HEK293 (cell line): Measurements from ENCODE around the gene CES1.

Experiments
- CTCF ChIA-PET: fragments of 350-600 bp; formaldehyde crosslinking; extraction: SDS; loops from one replicate; lab custom pipeline; 2021; ENCODE audit warnings: antibody characterized with exemption; lab: Yijun Ruan, JAX
- POLR2A ChIA-PET: fragments of 300-600 bp; formaldehyde crosslinking; extraction: SDS; loops from one replicate; lab custom pipeline; 2020; ENCODE audit warnings: antibody characterized with exemption, inconsistent platforms; lab: Yijun Ruan, JAX
- H3K27ac ChIP-seq: fragments of 200-500 bp; sonication (Bioruptor generic); 2 replicates; pipeline ENCODE4 v1.5.1; 2014; ENCODE audit warnings: low read depth, low read length, control low read depth, inconsistent platforms; ENCODE audit errors: extremely low read depth
- H3K36me3 ChIP-seq, 2 experiments: fragments of 200-500 bp in 1 of 2; sonication (Bioruptor generic) in 1 of 2; 1 replicate in 1 of 2; 2 replicates in 1 of 2; pipeline ENCODE4 v1.5.1; 2014 to 2017; ENCODE audit warnings: inconsistent platforms in 2 of 2, low read length in 2 of 2; ENCODE audit not compliant: control insufficient read depth in 2 of 2, insufficient read depth in 1 of 2
- H3K4me1 ChIP-seq: fragments of 200-500 bp; sonication (Bioruptor generic); 2 replicates; pipeline ENCODE4 v1.5.1; 2014; ENCODE audit warnings: mild to moderate bottlenecking, low read length, inconsistent platforms; ENCODE audit not compliant: control insufficient read depth, insufficient read depth
- H3K4me3 ChIP-seq: 2 replicates; pipeline ENCODE4 v1.5.1; 2011; ENCODE audit warnings: low read depth, mild to moderate bottlenecking, control low read depth, low read length, moderate library complexity
- H3K9me3 ChIP-seq: fragments of 200-500 bp; sonication (Bioruptor generic); 2 replicates; pipeline ENCODE4 v1.5.1; 2014; ENCODE audit warnings: low read depth, low read length, inconsistent platforms; ENCODE audit not compliant: control insufficient read depth, insufficient read depth
- IKZF3 ChIP-seq: fragments of 450-650 bp; IDR thresholded peaks from 2 replicates; pipeline ENCODE4 v1.5.0; 2018; ENCODE audit warnings: missing biosample characterization, mild to moderate bottlenecking, missing genetic modification characterization, moderate library complexity
- KLF8 ChIP-seq: fragments of 450-650 bp; formaldehyde crosslinking; IDR thresholded peaks from 2 replicates; pipeline ENCODE4 v1.5.1; 2016; ENCODE audit warnings: missing biosample characterization, missing genetic modification characterization
- MYNN ChIP-seq: fragments of 450-650 bp; formaldehyde crosslinking; IDR thresholded peaks from 2 replicates; pipeline ENCODE4 v1.5.1; 2016; ENCODE audit warnings: missing biosample characterization, missing genetic modification characterization, borderline replicate concordance
- SP7 ChIP-seq: fragments of 450-650 bp; formaldehyde crosslinking; IDR thresholded peaks from 2 replicates; pipeline ENCODE4 v1.5.1; 2016; ENCODE audit warnings: missing biosample characterization, missing genetic modification characterization
- ZBTB17 ChIP-seq: fragments of 450-650 bp; formaldehyde crosslinking; IDR thresholded peaks from 2 replicates; pipeline ENCODE4 v1.5.1; 2016; ENCODE audit warnings: missing biosample characterization, missing genetic modification characterization
- ZBTB8A ChIP-seq: fragments of 450-650 bp; formaldehyde crosslinking; IDR thresholded peaks from 2 replicates; pipeline ENCODE4 v1.5.1; 2016; ENCODE audit warnings: missing biosample characterization, missing genetic modification characterization
- ZFP37 ChIP-seq: fragments of 450-650 bp; formaldehyde crosslinking; IDR thresholded peaks from 2 replicates; pipeline ENCODE4 v1.5.1; 2016; ENCODE audit warnings: missing biosample characterization, missing genetic modification characterization
- ZNF10 ChIP-seq: fragments of 450-650 bp; formaldehyde crosslinking; IDR thresholded peaks from 2 replicates; pipeline ENCODE4 v1.5.1; 2017; ENCODE audit warnings: missing biosample characterization, missing genetic modification characterization
- ZNF19 ChIP-seq: fragments of 450-650 bp; formaldehyde crosslinking; IDR thresholded peaks from 2 replicates; pipeline ENCODE4; 2016; ENCODE audit warnings: missing biosample characterization, missing genetic modification characterization, low read depth
- ZNF24 ChIP-seq: fragments of 450-650 bp; formaldehyde crosslinking; IDR thresholded peaks from 2 replicates; pipeline ENCODE4 v1.5.1; 2016; ENCODE audit warnings: missing biosample characterization, missing genetic modification characterization
- ZNF433 ChIP-seq: fragments of 450-650 bp; formaldehyde crosslinking; IDR thresholded peaks from 2 replicates; pipeline ENCODE4 v1.5.1; 2016; ENCODE audit warnings: missing biosample characterization, missing genetic modification characterization, low read depth
- ZNF473 ChIP-seq: fragments of 450-650 bp; formaldehyde crosslinking; IDR thresholded peaks from 2 replicates; pipeline ENCODE4 v1.5.1; 2017; ENCODE audit warnings: missing biosample characterization, missing genetic modification characterization
- ZNF560 ChIP-seq: fragments of 450-650 bp; formaldehyde crosslinking; IDR thresholded peaks from 2 replicates; pipeline ENCODE4 v1.5.1; 2017; ENCODE audit warnings: missing biosample characterization, missing genetic modification characterization, borderline replicate concordance
- ZNF626 ChIP-seq: fragments of 450-650 bp; sonication (Bioruptor Pico); formaldehyde crosslinking; IDR thresholded peaks from 2 replicates; pipeline ENCODE4 v1.5.1; 2018; ENCODE audit warnings: missing biosample characterization, missing genetic modification characterization, inconsistent platforms
- ZNF658 ChIP-seq: fragments of 450-650 bp; formaldehyde crosslinking; IDR thresholded peaks from 2 replicates; pipeline ENCODE4; 2016; ENCODE audit warnings: missing biosample characterization, missing genetic modification characterization
- ZNF792 ChIP-seq: fragments of 450-650 bp; formaldehyde crosslinking; IDR thresholded peaks from 2 replicates; pipeline ENCODE4 v1.5.1; 2016; ENCODE audit warnings: missing biosample characterization, missing genetic modification characterization
- ZNF837 ChIP-seq: fragments of 450-650 bp; formaldehyde crosslinking; IDR thresholded peaks from 2 replicates; pipeline ENCODE4 v1.5.1; 2016; ENCODE audit warnings: missing biosample characterization, missing genetic modification characterization
- ZSCAN16 ChIP-seq: fragments of 450-650 bp; formaldehyde crosslinking; IDR thresholded peaks from 2 replicates; pipeline ENCODE4 v1.5.1; 2016; ENCODE audit warnings: missing biosample characterization, missing genetic modification characterization
- TF ChIP-seq, protein P1 (sequence below): fragments of 450-650 bp; formaldehyde crosslinking; IDR thresholded peaks from 2 replicates; pipeline ENCODE4 v1.5.1; 2016; ENCODE audit warnings: missing biosample characterization, missing genetic modification characterization
- TF ChIP-seq, protein P2 (sequence below): fragments of 450-650 bp; formaldehyde crosslinking; IDR thresholded peaks from 2 replicates; pipeline ENCODE4 v1.5.1; 2016; ENCODE audit warnings: missing biosample characterization, missing genetic modification characterization
- TF ChIP-seq, protein P3 (sequence below): fragments of 450-650 bp; formaldehyde crosslinking; IDR thresholded peaks from 2 replicates; pipeline ENCODE4 v1.5.1; 2016; ENCODE audit warnings: missing biosample characterization, missing genetic modification characterization, borderline replicate concordance
- TF ChIP-seq, protein P4 (sequence below): fragments of 450-650 bp; formaldehyde crosslinking; IDR thresholded peaks from 2 replicates; pipeline ENCODE4 v1.5.1; 2017; ENCODE audit warnings: missing biosample characterization, missing genetic modification characterization
- TF ChIP-seq, protein P5 (sequence below): fragments of 450-650 bp; formaldehyde crosslinking; IDR thresholded peaks from 2 replicates; pipeline ENCODE4 v1.5.1; 2016; ENCODE audit warnings: missing biosample characterization, missing genetic modification characterization, borderline replicate concordance
- TF ChIP-seq, protein P6 (sequence below): fragments of 450-650 bp; formaldehyde crosslinking; IDR thresholded peaks from 2 replicates; pipeline ENCODE4; 2016; ENCODE audit warnings: missing biosample characterization, missing genetic modification characterization

The CES1 gene

DNA sequence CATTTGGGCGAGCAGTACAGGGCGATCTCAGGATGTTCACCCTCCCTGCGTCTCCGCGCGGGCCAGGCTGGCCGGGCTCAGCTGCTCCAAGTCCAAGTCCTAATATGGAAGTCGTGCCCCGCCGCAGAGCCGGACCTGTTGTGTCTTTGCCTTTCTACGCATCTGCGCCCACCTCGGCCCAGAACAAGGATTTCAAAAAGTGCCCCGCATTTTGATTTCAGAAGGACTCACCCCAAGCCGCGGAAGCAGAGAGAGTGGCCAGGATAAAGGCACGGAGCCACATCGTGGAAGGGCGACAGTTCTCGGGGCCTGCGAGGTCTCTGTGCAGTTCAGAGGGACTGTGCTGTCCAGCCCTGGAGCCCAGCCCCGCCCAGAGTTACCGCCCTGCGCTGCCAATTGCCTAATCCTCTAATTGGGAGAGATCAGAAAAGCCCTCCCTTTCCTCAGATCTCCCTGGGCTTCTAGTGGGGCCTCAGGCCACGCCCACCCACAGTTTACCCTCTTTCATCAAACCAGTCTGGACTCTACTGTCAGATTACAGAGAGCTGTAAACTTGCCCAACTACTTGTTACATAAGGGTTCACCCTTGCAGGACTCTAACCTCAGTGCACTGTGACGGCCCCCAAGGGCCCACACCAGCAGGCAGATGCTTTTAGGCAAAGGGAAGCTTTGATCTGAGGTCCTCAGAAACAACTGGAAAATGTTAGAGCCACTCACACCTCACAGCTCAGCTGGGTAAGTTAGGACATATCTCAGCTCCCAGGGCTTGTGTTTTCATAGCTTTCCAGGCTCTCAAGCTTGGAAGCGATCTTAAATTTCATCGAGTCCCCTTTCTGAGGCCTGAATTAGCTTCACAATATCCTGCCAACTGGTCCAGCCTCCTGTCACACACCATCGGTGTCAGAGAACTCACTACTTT is at the start of gene CES1:
Gene CES1 (minus strand): TSS at position 324 of the 919 bp plus-strand sequence. CDS start 41 bp downstream, at position 283.
- TF ChIP-seq ZNF560 (no peak), MYNN (tag by site-specific recombination) (no peak), ZBTB8A (no peak), ZNF473 (tag by site-specific recombination) (no peak), ZNF792 (tag by site-specific recombination) (no peak), IKZF3 (no peak), KLF8 (tag by site-specific recombination) (no peak), ZNF837 (tag by site-specific recombination) (no peak), ZSCAN16 (no peak), ZNF10 (tag by site-specific recombination) (no peak), ZNF24 (tag by site-specific recombination) (no peak), ZNF626 (tag by site-specific recombination) (no peak), ZNF433 (tag by site-specific recombination) (no peak)
- TF ChIP-seq, protein P1, sequence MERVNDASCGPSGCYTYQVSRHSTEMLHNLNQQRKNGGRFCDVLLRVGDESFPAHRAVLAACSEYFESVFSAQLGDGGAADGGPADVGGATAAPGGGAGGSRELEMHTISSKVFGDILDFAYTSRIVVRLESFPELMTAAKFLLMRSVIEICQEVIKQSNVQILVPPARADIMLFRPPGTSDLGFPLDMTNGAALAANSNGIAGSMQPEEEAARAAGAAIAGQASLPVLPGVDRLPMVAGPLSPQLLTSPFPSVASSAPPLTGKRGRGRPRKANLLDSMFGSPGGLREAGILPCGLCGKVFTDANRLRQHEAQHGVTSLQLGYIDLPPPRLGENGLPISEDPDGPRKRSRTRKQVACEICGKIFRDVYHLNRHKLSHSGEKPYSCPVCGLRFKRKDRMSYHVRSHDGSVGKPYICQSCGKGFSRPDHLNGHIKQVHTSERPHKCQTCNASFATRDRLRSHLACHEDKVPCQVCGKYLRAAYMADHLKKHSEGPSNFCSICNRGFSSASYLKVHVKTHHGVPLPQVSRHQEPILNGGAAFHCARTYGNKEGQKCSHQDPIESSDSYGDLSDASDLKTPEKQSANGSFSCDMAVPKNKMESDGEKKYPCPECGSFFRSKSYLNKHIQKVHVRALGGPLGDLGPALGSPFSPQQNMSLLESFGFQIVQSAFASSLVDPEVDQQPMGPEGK (tag by site-specific recombination): no peak
- TF ChIP-seq, protein P2, sequence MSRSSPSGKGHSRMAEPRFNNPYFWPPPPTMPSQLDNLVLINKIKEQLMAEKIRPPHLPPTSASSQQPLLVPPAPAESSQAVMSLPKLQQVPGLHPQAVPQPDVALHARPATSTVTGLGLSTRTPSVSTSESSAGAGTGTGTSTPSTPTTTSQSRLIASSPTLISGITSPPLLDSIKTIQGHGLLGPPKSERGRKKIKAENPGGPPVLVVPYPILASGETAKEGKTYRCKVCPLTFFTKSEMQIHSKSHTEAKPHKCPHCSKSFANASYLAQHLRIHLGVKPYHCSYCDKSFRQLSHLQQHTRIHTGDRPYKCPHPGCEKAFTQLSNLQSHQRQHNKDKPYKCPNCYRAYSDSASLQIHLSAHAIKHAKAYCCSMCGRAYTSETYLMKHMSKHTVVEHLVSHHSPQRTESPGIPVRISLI (tag by site-specific recombination): no peak
- TF ChIP-seq, protein P3, sequence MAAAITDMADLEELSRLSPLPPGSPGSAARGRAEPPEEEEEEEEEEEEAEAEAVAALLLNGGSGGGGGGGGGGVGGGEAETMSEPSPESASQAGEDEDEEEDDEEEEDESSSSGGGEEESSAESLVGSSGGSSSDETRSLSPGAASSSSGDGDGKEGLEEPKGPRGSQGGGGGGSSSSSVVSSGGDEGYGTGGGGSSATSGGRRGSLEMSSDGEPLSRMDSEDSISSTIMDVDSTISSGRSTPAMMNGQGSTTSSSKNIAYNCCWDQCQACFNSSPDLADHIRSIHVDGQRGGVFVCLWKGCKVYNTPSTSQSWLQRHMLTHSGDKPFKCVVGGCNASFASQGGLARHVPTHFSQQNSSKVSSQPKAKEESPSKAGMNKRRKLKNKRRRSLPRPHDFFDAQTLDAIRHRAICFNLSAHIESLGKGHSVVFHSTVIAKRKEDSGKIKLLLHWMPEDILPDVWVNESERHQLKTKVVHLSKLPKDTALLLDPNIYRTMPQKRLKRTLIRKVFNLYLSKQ (tag by site-specific recombination): no peak
- Histone ChIP-seq H3K27ac (no peak within 1 kb of the TSS), H3K36me3 (no peaks in the 10 kb centered on the region), H3K9me3 (no peaks in the 10 kb centered on the region), H3K4me3 (no peak within 1 kb of the TSS), H3K4me1 (no peaks in the 10 kb centered on the region)
- POLR2A ChIA-PET: no interaction called here
- CTCF ChIA-PET: interaction anchor here (0.5 kb wide), 1 partner anchor 65 kb away, joined by 3 read pairs; no protein-coding TSS in a partner anchor

DNA sequence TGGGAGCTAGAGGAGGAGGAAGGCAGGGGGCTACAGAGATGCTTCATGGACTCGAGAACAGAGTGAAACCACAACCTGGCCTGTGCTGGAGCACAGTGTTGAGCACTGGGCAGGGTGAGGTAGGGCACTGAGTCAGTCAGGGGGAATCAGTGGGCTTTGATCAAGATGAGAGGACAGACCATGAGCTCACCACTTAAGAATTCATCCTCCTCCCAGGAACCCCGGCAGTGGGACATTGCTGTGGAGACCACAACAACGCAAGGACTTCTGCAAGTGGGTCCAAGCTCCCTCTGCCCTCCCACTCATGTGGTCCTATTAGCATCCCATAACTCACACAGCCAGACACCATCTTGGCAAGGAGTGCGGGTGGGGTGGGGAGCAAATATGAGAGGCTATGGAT is 44.0 kb upstream of the CES1 start:
- Histone ChIP-seq H3K9me3 (no peaks in the 10 kb centered on the region), H3K4me3 (no peak overlapping the region), H3K27ac (no peak overlapping the region), H3K4me1 (no peaks in the 10 kb centered on the region), H3K36me3 (no peaks in the 10 kb centered on the region)
- CTCF ChIA-PET: no interaction called here
- POLR2A ChIA-PET: no interaction called here
- TF ChIP-seq, protein P4, sequence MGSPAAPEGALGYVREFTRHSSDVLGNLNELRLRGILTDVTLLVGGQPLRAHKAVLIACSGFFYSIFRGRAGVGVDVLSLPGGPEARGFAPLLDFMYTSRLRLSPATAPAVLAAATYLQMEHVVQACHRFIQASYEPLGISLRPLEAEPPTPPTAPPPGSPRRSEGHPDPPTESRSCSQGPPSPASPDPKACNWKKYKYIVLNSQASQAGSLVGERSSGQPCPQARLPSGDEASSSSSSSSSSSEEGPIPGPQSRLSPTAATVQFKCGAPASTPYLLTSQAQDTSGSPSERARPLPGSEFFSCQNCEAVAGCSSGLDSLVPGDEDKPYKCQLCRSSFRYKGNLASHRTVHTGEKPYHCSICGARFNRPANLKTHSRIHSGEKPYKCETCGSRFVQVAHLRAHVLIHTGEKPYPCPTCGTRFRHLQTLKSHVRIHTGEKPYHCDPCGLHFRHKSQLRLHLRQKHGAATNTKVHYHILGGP (tag by site-specific recombination): no peak
- TF ChIP-seq ZNF24 (tag by site-specific recombination) (no peak), ZNF19 (tag by site-specific recombination) (no peak), ZNF658 (no peak), ZFP37 (tag by site-specific recombination) (no peak), SP7 (tag by site-specific recombination) (no peak), ZBTB17 (tag by site-specific recombination) (no peak), ZNF626 (tag by site-specific recombination) (no peak)
- TF ChIP-seq, protein P5, sequence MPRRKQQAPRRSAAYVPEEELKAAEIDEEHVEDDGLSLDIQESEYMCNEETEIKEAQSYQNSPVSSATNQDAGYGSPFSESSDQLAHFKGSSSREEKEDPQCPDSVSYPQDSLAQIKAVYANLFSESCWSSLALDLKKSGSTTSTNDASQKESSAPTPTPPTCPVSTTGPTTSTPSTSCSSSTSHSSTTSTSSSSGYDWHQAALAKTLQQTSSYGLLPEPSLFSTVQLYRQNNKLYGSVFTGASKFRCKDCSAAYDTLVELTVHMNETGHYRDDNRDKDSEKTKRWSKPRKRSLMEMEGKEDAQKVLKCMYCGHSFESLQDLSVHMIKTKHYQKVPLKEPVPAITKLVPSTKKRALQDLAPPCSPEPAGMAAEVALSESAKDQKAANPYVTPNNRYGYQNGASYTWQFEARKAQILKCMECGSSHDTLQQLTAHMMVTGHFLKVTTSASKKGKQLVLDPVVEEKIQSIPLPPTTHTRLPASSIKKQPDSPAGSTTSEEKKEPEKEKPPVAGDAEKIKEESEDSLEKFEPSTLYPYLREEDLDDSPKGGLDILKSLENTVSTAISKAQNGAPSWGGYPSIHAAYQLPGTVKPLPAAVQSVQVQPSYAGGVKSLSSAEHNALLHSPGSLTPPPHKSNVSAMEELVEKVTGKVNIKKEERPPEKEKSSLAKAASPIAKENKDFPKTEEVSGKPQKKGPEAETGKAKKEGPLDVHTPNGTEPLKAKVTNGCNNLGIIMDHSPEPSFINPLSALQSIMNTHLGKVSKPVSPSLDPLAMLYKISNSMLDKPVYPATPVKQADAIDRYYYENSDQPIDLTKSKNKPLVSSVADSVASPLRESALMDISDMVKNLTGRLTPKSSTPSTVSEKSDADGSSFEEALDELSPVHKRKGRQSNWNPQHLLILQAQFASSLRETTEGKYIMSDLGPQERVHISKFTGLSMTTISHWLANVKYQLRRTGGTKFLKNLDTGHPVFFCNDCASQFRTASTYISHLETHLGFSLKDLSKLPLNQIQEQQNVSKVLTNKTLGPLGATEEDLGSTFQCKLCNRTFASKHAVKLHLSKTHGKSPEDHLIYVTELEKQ: no peak
- TF ChIP-seq, protein P6, sequence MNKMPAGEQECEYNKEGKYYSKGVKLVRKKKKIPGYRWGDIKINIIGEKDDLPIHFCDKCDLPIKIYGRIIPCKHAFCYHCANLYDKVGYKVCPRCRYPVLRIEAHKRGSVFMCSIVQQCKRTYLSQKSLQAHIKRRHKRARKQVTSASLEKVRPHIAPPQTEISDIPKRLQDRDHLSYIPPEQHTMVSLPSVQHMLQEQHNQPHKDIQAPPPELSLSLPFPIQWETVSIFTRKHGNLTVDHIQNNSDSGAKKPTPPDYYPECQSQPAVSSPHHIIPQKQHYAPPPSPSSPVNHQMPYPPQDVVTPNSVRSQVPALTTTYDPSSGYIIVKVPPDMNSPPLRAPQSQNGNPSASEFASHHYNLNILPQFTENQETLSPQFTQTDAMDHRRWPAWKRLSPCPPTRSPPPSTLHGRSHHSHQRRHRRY (tag by site-specific recombination): no peak
- TF ChIP-seq, all 188 proteins: peak for 0
